Activated CD4-positive, CD25-positive, alpha-beta regulatory T cell treated with anti-CD3 and anti-CD28 coated beads, Interleukin-2, amount 50 U/mL, for 72 hours (primary cell): ENCODE measurements around the gene GGT7.
"Not testable (repeated sequence)": the region's sequence is repeated elsewhere in the genome, so short reads cannot be mapped to it uniquely, and the experiment has no call there.

Experiments
- DNase-seq: peaks from one replicate; pipeline ENCODE4 v3.0.0; 2021

The GGT7 gene

GRCh38 chr20:34883087-34883688, 10.5 kb upstream of the GGT7 start:
- DNase-seq = no peak

GRCh38 chr20:34881689-34882088, 9.0 kb upstream of the GGT7 start:
- no peak for DNase-seq

- not testable (repeated sequence) for DNase-seq
These were observed 8.3 kb upstream of the GGT7 start for GRCh38 chr20:34880971-34881370.

- no peak for DNase-seq
These were observed 7.7 kb upstream of the GGT7 start for GRCh38 chr20:34880215-34880850.

GRCh38 chr20:34876406-34877282, 4.0 kb upstream of the GGT7 start, which contains the start of gene ACSS2:
Gene ACSS2 (plus strand): TSS chr20:34876612. CDS start chr20:34876646, 34 bp downstream.
- peak; percentile 98 for DNase-seq

- no peak for DNase-seq
These were observed 3.2 kb upstream of the GGT7 start for GRCh38 chr20:34875642-34876405.

GRCh38 chr20:34874094-34874654, 1.5 kb upstream of the GGT7 start:
- DNase-seq = peak; percentile 50

GRCh38 chr20:34873583-34874093, 982 bp upstream of the GGT7 start:
- DNase-seq = no peak

- no peak for DNase-seq
These were observed 562 bp downstream of the GGT7 start for GRCh38 chr20:34871966-34872621.

GRCh38 chr20:34871320-34871926, 1.2 kb downstream of the GGT7 start:
- DNase-seq = no peak

GRCh38 chr20:34864216-34864615, 8.4 kb downstream of the GGT7 start:
- DNase-seq = no peak

- DNase-seq = no peak
These were observed 9.2 kb downstream of the GGT7 start for GRCh38 chr20:34863421-34863965.

- no peak for DNase-seq
These were observed 9.9 kb downstream of the GGT7 start for GRCh38 chr20:34862724-34863123.

- DNase-seq = no peak
These were observed 11.1 kb downstream of the GGT7 start for GRCh38 chr20:34861386-34862084.

GRCh38 chr20:34859826-34860545, 12.7 kb downstream of the GGT7 start:
- DNase-seq = no peak

GRCh38 chr20:34859367-34859766, 13.3 kb downstream of the GGT7 start:
- no peak for DNase-seq

- DNase-seq = no peak
These were observed 20.4 kb downstream of the GGT7 start for GRCh38 chr20:34852298-34852697.

GRCh38 chr20:34850969-34851368, 21.7 kb downstream of the GGT7 start:
- no peak for DNase-seq

GRCh38 chr20:34849778-34850177, 22.9 kb downstream of the GGT7 start:
- DNase-seq = no peak

- no peak for DNase-seq
These were observed 24.1 kb downstream of the GGT7 start for GRCh38 chr20:34848597-34848996.
